GM12892 (cell line): Measurements from ENCODE around the gene HAVCR2.
"Not testable (repeated sequence)": the region's sequence is repeated elsewhere in the genome, so short reads cannot be mapped to it uniquely, and the experiment has no call there.

Experiments used
- POLR2AphosphoS5 ChIP-seq: IDR thresholded peaks from 2 replicates; pipeline ENCODE4 v1.6.1; 2011; ENCODE audit warnings: low read depth, low read length, control low read depth
- TAF1 ChIP-seq: IDR thresholded peaks from 2 replicates; pipeline ENCODE4 v1.6.1; 2011; ENCODE audit warnings: low read depth, mild to moderate bottlenecking, control low read depth, low read length, borderline replicate concordance

DNA sequence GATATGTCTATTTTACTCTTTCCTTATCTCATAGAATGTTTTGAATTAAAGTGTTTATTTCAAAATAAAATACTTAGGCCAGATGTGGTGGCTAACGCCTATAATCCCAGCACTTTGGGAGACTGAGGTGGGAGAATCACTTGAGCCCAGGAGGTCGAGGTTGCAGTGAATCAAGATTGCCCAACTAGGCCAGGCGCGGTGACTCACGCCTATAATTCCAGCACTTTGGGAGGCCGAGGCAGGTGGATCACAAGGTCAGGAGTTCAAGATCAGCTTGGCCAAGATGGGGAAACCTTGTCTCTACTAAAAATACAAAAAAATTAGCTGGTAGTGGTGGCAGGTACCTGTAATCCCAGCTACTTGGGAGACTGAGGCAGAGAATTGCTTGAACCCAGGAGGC lies 52.0 kb downstream of the HAVCR2 start:
- TF ChIP-seq POLR2AphosphoS5, TAF1: not testable (repeated sequence)
